Measurements from ENCODE around the gene PEA15.

The PEA15 gene

DNA sequence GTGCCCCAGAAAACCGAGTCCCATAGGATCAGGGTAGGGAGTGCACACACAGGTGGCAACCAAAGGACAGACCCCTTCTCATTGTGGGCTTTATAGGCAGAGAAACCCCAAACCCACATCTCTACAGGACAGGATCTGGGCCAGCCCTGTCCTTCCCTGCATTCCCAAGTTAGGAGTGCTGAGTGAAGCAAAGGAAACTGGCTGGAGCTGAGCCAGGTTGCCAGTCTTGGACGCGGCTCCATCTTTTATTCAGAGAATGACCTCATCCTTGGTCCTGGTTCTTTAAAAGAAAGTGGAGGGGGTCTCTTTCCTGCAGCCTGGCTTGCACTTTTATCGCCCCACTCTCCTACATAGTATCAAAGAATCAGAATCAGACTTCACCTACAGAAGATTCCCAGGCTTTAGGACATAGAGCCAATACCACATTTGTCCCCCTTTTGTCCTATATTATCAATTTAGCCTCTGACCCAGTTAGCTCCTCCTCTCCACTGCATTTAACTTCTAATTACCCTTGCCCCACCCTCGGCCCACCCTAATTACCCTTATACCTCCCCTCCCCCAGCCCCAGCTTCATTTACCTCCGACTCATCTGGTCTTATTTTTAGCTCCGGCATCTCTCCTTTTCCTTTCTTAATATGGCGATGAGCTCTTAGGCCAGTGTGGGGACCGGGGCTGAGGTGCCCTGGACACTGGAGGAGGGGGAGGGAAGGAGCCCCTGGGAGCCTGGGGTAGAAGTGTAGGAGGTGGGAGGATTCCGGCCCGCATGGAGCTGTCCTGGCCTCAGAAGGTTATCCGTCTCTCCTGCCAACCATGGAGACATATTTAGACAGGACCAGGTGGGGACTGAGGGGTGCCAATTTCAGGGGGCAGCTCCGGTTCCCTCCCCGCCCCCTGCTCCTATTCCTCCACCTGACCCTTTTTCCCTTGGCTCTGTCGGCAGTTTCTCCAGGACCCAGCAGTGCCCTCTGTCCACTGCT lies 15.2 kb upstream of the PEA15 start, which contains the start of gene CASQ1:
CASQ1 (plus strand) TSS at position 927 of the 977 bp plus-strand sequence. CDS start 177 bp downstream, outside the sequence.
- H3K9me3 ChIP-seq (ENCODE audit: severe bottlenecking) = no peaks in the 10 kb centered on the region
- H3K27me3 ChIP-seq (ENCODE audit: insufficient read depth, low read depth, severe bottlenecking) = no peaks in the 10 kb centered on the region
- no peak for DNase-seq
- no peaks in the 10 kb centered on the region for H3K36me3 ChIP-seq
- TF ChIP-seq, protein P1, sequence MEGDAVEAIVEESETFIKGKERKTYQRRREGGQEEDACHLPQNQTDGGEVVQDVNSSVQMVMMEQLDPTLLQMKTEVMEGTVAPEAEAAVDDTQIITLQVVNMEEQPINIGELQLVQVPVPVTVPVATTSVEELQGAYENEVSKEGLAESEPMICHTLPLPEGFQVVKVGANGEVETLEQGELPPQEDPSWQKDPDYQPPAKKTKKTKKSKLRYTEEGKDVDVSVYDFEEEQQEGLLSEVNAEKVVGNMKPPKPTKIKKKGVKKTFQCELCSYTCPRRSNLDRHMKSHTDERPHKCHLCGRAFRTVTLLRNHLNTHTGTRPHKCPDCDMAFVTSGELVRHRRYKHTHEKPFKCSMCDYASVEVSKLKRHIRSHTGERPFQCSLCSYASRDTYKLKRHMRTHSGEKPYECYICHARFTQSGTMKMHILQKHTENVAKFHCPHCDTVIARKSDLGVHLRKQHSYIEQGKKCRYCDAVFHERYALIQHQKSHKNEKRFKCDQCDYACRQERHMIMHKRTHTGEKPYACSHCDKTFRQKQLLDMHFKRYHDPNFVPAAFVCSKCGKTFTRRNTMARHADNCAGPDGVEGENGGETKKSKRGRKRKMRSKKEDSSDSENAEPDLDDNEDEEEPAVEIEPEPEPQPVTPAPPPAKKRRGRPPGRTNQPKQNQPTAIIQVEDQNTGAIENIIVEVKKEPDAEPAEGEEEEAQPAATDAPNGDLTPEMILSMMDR (IDR thresholded peaks at IDR 0.05; ENCODE audit: low read depth, low read length) = no peak
- no peak within 1 kb of the TSS for H3K27ac ChIP-seq
- no peak within 1 kb of the TSS for H3K4me3 ChIP-seq (ENCODE audit: low read depth, low read length)

DNA sequence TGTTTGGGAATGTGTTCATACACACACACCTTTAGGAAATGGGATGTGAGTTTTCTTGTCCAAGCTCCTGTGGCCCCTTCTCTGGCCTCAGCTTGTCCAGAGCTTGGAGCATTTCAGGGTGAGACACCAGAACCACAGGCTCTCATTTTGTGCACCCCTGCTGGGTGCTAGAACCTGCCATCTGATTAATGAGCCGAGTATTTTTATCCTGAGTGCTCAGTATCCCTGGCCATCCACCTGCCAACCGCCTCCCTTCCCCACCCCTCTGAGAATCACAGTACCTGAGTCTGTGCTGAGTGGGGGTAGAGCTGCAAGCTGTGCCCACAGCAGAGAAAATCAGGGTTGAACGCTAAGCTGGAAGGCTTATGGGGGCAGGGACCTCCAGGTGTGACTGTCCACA lies 13.4 kb upstream of the PEA15 start:
- DNase-seq = no peak
- Histone ChIP-seq H3K4me3 (ENCODE audit: low read depth, low read length) (no peak overlapping the region), H3K27ac (no peak overlapping the region), H3K9me3 (ENCODE audit: severe bottlenecking) (no peaks in the 10 kb centered on the region), H3K27me3 (ENCODE audit: insufficient read depth, low read depth, severe bottlenecking) (no peaks in the 10 kb centered on the region), H3K36me3 (no peaks in the 10 kb centered on the region)
- TF ChIP-seq, protein P1 (IDR thresholded peaks at IDR 0.05; ENCODE audit: low read depth, low read length) = no peak

DNA sequence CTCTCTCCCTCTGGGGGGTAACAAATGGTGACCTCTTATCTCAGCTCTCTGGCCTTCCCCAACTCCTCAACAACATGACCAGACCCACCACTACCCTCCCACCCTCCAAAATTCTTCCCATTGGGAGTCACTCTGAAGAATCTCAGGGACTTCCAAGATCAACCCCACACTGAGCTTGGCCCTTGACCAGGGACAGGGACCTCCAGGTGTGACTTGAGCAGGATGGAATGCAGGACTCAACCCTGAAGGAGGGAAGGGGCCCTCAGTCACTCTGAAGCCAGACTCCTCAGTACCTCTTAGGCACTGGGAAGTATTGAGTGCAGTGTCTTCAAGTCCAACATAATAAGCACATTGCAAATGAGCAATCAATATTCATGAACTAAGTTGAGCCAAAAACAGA lies 12.9 kb upstream of the PEA15 start:
- no peak for DNase-seq
- Histone ChIP-seq H3K27me3 (ENCODE audit: insufficient read depth, low read depth, severe bottlenecking) (no peaks in the 10 kb centered on the region), H3K36me3 (no peaks in the 10 kb centered on the region), H3K9me3 (ENCODE audit: severe bottlenecking) (no peaks in the 10 kb centered on the region), H3K4me3 (ENCODE audit: low read depth, low read length) (no peak overlapping the region), H3K27ac (no peak overlapping the region)
- TF ChIP-seq, protein P1 (IDR thresholded peaks at IDR 0.05; ENCODE audit: low read depth, low read length) = no peak

DNA sequence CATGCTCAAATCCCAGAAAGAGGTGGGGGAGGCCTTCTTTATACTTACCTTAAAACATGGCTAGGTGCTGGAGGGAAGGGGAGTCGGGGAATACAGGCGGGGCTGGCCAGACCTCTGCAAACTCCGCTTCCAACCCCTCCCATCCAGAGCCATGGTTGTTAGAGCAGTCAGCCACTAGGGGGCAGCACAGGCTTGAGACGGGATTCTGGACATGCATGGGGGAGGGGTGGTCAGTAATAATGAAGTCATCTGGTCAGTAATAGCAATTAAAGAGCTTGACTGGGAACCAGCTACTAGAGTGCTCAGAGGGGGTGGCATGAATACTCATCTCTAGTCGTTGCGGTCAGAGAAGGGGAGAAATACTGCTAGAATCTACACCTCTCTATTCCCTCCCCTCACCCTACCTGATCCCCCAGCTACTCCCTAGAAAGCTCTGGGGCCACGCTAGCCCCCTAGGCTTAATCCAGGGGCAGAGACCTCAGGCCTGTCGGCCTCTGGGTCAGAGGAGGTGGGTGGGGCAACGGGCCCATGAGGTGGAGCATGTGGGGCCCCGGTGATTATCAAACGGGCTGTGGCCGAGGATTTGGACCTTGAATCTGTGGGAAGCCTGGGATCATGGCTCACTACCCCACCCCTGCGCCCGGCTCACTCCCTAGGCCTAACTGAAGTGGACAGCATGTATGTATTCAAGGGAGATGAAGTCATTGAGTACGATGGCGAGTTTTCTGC lies 11.9 kb upstream of the PEA15 start:
- peak; percentile 98 for DNase-seq
- H3K27me3 ChIP-seq (ENCODE audit: insufficient read depth, low read depth, severe bottlenecking) = no peaks in the 10 kb centered on the region
- H3K27ac ChIP-seq = peak overlapping the region; percentile 83
- peak overlapping the region; percentile 23 for H3K4me3 ChIP-seq (ENCODE audit: low read depth, low read length)
- H3K9me3 ChIP-seq (ENCODE audit: severe bottlenecking) = no peaks in the 10 kb centered on the region
- TF ChIP-seq, protein P1 (IDR thresholded peaks at IDR 0.05; ENCODE audit: low read depth, low read length) = peak; percentile 97
- H3K36me3 ChIP-seq = no peaks in the 10 kb centered on the region

DNA sequence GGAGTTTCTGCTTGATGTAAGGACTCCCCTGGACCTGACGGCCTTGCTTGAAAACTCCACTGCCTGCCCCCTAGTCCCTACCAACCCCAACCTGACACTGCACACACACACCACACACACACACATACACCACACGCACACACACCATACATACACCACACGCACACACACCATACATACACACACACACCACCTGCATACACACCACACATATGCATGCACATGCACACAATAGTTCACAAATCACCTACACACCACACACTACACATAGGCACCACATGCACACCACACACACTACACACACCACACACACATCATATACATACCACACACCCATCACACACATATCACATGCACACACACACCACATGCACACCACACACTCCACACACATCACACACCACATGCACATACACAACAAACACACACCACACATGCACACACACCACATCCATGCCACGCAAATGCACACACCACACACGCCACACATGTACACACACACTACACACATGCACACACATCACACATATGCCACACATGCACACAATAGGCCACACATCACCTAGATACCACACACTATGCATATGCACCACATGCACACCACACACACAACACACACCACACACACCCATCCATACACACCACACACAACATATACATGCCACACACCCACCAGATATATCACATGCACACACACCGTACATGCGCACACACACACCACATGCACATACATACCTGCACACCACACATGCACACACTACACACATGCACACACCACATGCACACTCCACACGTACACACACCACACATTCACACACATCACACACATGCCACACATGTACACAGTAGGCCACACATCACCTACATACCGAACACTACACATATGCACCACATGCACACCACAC lies 11.1 kb upstream of the PEA15 start:
- TF ChIP-seq, protein P1 (IDR thresholded peaks at IDR 0.05; ENCODE audit: low read depth, low read length) = no peak
- H3K9me3 ChIP-seq (ENCODE audit: severe bottlenecking) = no peaks in the 10 kb centered on the region
- H3K27ac ChIP-seq = peak overlapping the region; percentile 83
- no peak overlapping the region for H3K4me3 ChIP-seq (ENCODE audit: low read depth, low read length)
- DNase-seq = no peak
- no peaks in the 10 kb centered on the region for H3K27me3 ChIP-seq (ENCODE audit: insufficient read depth, low read depth, severe bottlenecking)
- no peaks in the 10 kb centered on the region for H3K36me3 ChIP-seq

All from WERI-Rb-1 (cell line).